Activated T-cell treated with anti-CD3 and anti-CD28 coated beads, Interleukin-2, amount 50 U/mL, for 72 hours (primary cell): ENCODE measurements around the gene GP9. TPM values are rescaled to one million over a fixed set of nuclear protein-coding genes. Genes with fewer than 3 reads are reported as not detected.

Experiments used
- ATAC-seq, 2 donors: fragments of 150-1000 bp; cut with Tn5 transposase; replicated peaks in 1 of 2; 2 replicates each; pipeline ENCODE4 v1.10.0; 2021; ENCODE audit warnings: moderate library complexity in 2 of 2, mild to moderate bottlenecking in 1 of 2
- DNase-seq, 2 donors: peaks; one replicate each; pipeline ENCODE4 v3.0.0; 2021 to 2022; ENCODE audit warnings: mixed read lengths in 1 of 2
- H3K27ac Mint-ChIP-seq: one replicate; pipeline ENCODE4 v1.8.0; 2022; ENCODE audit warnings: mild to moderate bottlenecking, moderate library complexity, mixed read lengths
- H3K27me3 Mint-ChIP-seq: one replicate; pipeline ENCODE4 v1.8.0; 2022; ENCODE audit warnings: low read depth, mixed read lengths
- H3K36me3 Mint-ChIP-seq, 2 donors: one replicate each; pipeline ENCODE4 v1.8.0; 2022; ENCODE audit warnings: mixed read lengths in 2 of 2, mild to moderate bottlenecking in 1 of 2; ENCODE audit not compliant: insufficient read depth in 2 of 2
- H3K4me1 Mint-ChIP-seq: one replicate; pipeline ENCODE4 v1.8.0; 2022; ENCODE audit warnings: low read depth, mixed read lengths
- H3K4me3 Mint-ChIP-seq, 2 donors: one replicate each; pipeline ENCODE4 v1.8.0; 2022; ENCODE audit warnings: mild to moderate bottlenecking in 2 of 2, mixed read lengths in 2 of 2, moderate library complexity in 2 of 2
- H3K9me3 Mint-ChIP-seq, 2 donors: one replicate each; pipeline ENCODE4 v1.8.0; 2022; ENCODE audit warnings: mixed read lengths in 2 of 2
- total RNA-seq, 2 donors: library from RNA; stranded (reverse); gene quantifications; one replicate each; pipeline ENCODE4 v1.2.3, GENCODE V29; 2022

GP9 gene
- total RNA-seq, 2 donors from 2014 or later: not detected

DNA sequence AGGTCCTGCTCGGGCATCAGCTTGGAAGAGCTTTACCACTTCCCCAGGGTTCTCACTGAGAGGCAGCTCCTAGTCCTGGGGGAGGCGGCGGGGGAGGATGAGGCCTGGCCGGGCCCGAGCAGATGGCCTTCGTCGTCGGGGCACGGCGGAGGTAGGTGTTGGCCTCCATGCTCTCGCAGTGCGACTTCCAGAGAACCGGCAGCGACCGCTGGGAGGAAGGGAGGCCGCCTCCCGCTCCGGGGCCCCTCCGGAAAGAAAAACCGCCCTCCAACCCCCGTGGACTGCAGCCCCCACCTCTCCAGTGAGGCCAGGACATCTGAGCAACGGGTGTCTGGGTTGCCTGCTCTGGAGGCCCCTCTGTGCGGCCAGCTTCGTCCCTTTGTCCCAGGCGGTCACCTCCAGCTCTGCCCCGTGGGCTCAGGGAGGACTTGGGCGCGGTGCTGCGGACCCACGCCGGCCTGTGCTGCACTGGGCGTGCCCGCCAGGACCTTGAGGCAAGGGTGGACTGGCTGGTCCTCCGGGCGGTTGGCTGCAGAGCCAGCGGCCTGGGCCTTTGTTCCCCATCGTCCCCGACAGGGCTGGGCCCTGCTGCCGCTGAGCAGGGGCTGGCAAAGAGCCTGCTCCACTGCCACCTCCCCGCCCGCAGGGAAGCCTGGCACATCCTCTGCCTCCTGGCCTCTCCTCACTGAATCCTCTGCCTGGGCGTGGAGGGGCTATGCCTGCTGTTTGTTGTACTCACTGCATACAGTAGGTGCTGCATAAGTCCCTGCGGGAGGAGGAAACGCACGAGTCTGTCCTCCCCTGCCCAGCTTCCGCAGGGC lies 13.6 kb upstream of the GP9 start:
- peaks cover 5% of the 10 kb centered on the region in 2 donors for H3K9me3 Mint-ChIP-seq
- DNase-seq: no peak
- H3K4me1 Mint-ChIP-seq: peaks cover 4% of the 10 kb centered on the region
- ATAC-seq: no peak
- peak overlapping the region in 1 of 2 donors; percentile 40 for H3K4me3 Mint-ChIP-seq
- no peak overlapping the region for H3K27ac Mint-ChIP-seq
- H3K27me3 Mint-ChIP-seq: no peaks in the 10 kb centered on the region
- peaks cover 4 to 9% of the 10 kb centered on the region in 2 donors for H3K36me3 Mint-ChIP-seq

DNA sequence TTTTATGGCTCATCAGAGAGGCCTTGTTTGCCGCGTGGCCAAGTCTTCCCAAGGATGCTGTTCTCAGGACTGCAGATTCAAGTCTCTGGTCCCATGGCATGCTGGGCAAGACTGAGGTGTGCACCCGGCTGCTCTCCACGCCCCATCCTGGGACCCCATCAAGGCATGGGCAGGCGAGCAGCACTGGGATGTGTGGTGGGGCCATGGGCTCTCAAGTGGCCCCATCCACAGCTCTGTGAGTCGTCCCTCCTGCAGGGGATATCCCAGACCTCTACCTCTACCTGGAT lies 13.1 kb upstream of the GP9 start:
- DNase-seq: no peak
- Mint-ChIP-seq H3K4me3 (peak overlapping the region in 1 of 2 donors; percentile 40), H3K27me3 (no peaks in the 10 kb centered on the region), H3K4me1 (peaks cover 4% of the 10 kb centered on the region), H3K9me3 (peaks cover 5% of the 10 kb centered on the region in 2 donors), H3K27ac (no peak overlapping the region), H3K36me3 (peaks cover 4 to 9% of the 10 kb centered on the region in 2 donors)
- ATAC-seq: no peak

GRCh38 chr3:129050556-129051295 lies 9.9 kb upstream of the GP9 start:
- Mint-ChIP-seq H3K4me1 (peaks cover 12% of the 10 kb centered on the region), H3K4me3 (no peak overlapping the region), H3K9me3 (peaks cover 5% of the 10 kb centered on the region in 2 donors), H3K36me3 (peaks cover 4 to 7% of the 10 kb centered on the region in 2 donors), H3K27me3 (no peaks in the 10 kb centered on the region), H3K27ac (no peak overlapping the region)
- DNase-seq (no peak), ATAC-seq (no peak)

DNA sequence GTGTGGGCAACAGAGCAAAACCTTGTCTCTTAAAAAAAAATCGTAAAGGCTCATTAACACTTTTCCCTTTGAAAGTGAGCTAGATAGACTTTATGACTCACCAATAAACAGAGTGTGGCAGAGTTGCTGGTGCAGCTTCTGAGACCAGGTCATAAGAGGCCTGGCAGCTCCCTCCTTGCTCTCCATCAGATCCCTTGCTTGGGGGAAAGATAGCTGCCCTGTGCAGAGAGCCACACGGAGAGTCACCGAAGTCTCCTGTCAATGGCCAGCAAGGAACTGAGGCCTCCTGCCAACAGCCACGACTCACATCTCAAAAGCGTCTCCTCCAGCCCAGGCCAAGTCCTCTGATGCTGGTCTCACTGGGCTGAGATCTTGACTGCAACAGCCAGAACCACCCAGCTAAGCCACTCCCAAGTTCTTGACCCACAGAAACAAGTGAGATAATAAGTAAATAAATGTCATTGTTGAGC lies 8.7 kb upstream of the GP9 start:
- H3K4me1 Mint-ChIP-seq: peaks cover 12% of the 10 kb centered on the region

GRCh38 chr3:129052675-129053074 lies 7.9 kb upstream of the GP9 start:
- H3K4me1 Mint-ChIP-seq: peaks cover 12% of the 10 kb centered on the region
- peaks cover 4 to 7% of the 10 kb centered on the region in 2 donors for H3K36me3 Mint-ChIP-seq
- ATAC-seq (no peak), DNase-seq (no peak)
- no peak overlapping the region for H3K4me3 Mint-ChIP-seq
- H3K9me3 Mint-ChIP-seq: peaks cover 5% of the 10 kb centered on the region in 2 donors
- no peaks in the 10 kb centered on the region for H3K27me3 Mint-ChIP-seq
- H3K27ac Mint-ChIP-seq: no peak overlapping the region

More for the DNA sequence above, 8.7 kb upstream of the GP9 start:
- H3K27me3 Mint-ChIP-seq: no peaks in the 10 kb centered on the region
- H3K36me3 Mint-ChIP-seq: peaks cover 4 to 7% of the 10 kb centered on the region in 2 donors
- no peak for ATAC-seq
- H3K9me3 Mint-ChIP-seq: peaks cover 5% of the 10 kb centered on the region in 2 donors
- no peak for DNase-seq
- H3K4me3 Mint-ChIP-seq: no peak overlapping the region
- H3K27ac Mint-ChIP-seq: no peak overlapping the region

GRCh38 chr3:129054605-129055104 lies 5.9 kb upstream of the GP9 start:
- H3K9me3 Mint-ChIP-seq: no peaks in the 10 kb centered on the region
- H3K4me3 Mint-ChIP-seq: no peak overlapping the region
- ATAC-seq (no peak), DNase-seq (no peak)
- peaks cover 21% of the 10 kb centered on the region for H3K4me1 Mint-ChIP-seq
- no peak overlapping the region for H3K27ac Mint-ChIP-seq
- H3K27me3 Mint-ChIP-seq: no peaks in the 10 kb centered on the region
- H3K36me3 Mint-ChIP-seq: no peaks in the 10 kb centered on the region

GRCh38 chr3:129056451-129057173 lies 4.0 kb upstream of the GP9 start:
- Mint-ChIP-seq H3K9me3 (no peaks in the 10 kb centered on the region), H3K27me3 (no peaks in the 10 kb centered on the region), H3K27ac (no peak overlapping the region), H3K4me3 (no peak overlapping the region), H3K4me1 (peaks cover 21% of the 10 kb centered on the region), H3K36me3 (no peaks in the 10 kb centered on the region)
- no peak for DNase-seq
- ATAC-seq: no peak

- H3K4me3 Mint-ChIP-seq: no peak overlapping the region
- no peaks in the 10 kb centered on the region for H3K36me3 Mint-ChIP-seq
- no peaks in the 10 kb centered on the region for H3K27me3 Mint-ChIP-seq
- DNase-seq (no peak), ATAC-seq (no peak)
- H3K4me1 Mint-ChIP-seq: peaks cover 21% of the 10 kb centered on the region
- no peaks in the 10 kb centered on the region for H3K9me3 Mint-ChIP-seq
- no peak overlapping the region for H3K27ac Mint-ChIP-seq
Observed at GRCh38 chr3:129057249-129057648, 3.3 kb upstream of the GP9 start.

DNA sequence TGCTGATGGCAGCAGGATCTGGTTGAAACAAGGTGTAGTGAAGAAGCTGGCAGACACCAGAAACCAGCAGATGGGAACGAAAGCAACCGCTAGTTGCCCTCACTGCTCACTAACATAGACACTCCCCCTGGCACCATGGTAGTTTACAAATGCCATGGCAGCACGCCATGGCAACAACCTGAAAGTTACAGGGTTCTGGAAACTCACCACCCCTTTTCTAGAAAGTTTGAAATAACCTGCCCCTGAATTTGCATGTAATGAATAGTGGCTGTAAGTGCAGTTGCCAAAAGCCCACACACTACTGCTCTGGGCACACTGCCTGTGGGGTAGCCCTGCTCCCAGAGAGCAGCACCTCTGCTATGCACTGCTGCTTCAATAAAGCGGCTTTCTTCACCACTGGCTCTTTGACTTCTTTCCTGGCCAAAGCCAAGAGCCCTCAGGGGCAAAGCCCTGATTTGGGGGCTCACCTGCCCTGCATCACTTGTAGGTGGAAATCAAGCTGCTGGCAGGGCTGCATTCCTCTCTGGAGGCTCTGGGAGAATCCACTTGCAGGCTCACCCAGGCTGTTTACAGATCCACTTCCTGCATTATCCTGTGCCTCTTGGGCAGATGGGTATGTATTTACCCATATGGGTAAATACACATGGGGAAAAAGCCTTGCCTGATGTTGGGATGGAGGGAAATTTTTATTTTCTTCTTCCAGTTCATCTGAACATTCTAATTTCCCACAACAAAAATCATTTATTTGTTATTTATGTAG lies 2.0 kb upstream of the GP9 start:
- peak in 1 of 2 donors; percentile 19 for DNase-seq
- ATAC-seq: peak; percentile 53 to 55
- Mint-ChIP-seq H3K4me1 (peaks cover 14% of the 10 kb centered on the region), H3K4me3 (no peak overlapping the region), H3K27ac (no peak overlapping the region), H3K27me3 (no peaks in the 10 kb centered on the region), H3K9me3 (no peaks in the 10 kb centered on the region), H3K36me3 (no peaks in the 10 kb centered on the region)

- no peaks in the 10 kb centered on the region for H3K9me3 Mint-ChIP-seq
- peaks cover 8% of the 10 kb centered on the region for H3K4me1 Mint-ChIP-seq
Observed at GRCh38 chr3:129059311-129059958, 1.1 kb upstream of the GP9 start.

DNA sequence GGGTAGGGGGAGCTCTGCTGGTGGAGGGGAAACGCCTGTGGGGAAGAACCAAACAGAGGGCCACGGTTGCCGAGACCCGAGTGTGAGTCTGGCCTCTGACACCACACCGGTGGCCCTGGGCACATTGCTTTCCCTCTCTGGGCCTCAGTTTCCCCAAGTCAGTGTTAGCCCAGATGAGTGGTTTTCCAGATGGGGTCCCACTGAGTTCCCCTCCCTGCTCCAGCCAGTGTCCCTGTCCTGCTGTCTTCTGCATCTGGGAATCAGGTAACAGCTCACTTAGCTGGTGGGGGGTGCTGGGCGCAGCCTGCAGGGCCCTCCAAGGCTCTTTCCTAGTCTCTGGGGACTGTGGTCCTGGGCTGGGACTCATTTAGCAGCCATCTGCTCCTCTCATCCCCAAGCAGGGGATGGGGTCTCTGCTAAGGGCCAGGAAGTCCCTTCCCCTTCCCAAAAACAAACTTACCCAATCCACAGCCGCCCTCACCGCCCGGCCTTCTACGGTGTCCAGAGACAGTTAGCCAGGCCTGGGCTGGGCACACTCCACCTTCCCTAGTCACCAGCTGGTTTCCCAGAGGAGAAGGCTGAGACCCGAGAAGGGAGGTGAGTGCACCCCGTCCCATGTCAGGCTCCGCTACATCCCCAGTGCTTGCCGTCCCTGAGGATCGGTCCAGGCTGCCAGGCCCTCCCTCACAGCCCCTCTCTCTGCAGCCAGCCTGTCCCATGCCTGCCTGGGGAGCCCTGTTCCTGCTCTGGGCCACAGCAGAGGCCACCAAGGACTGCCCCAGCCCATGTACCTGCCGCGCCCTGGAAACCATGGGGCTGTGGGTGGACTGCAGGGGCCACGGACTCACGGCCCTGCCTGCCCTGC lies 676 bp downstream of the GP9 start:
- H3K36me3 Mint-ChIP-seq: no peaks in the 10 kb centered on the region
- no peaks in the 10 kb centered on the region for H3K9me3 Mint-ChIP-seq
- no peak overlapping the region for H3K4me3 Mint-ChIP-seq
- DNase-seq (peak in 1 of 2 donors; percentile 15), ATAC-seq (no peak)
- H3K27me3 Mint-ChIP-seq: no peaks in the 10 kb centered on the region
- H3K27ac Mint-ChIP-seq: no peak overlapping the region
- peaks cover 8% of the 10 kb centered on the region for H3K4me1 Mint-ChIP-seq

More at GRCh38 chr3:129059311-129059958, 1.1 kb upstream of the GP9 start:
- Mint-ChIP-seq H3K27ac (no peak overlapping the region), H3K4me3 (no peak overlapping the region), H3K27me3 (no peaks in the 10 kb centered on the region), H3K36me3 (no peaks in the 10 kb centered on the region)
- ATAC-seq: no peak
- no peak for DNase-seq
